ENCODE results near the gene RBM47.

DNA sequence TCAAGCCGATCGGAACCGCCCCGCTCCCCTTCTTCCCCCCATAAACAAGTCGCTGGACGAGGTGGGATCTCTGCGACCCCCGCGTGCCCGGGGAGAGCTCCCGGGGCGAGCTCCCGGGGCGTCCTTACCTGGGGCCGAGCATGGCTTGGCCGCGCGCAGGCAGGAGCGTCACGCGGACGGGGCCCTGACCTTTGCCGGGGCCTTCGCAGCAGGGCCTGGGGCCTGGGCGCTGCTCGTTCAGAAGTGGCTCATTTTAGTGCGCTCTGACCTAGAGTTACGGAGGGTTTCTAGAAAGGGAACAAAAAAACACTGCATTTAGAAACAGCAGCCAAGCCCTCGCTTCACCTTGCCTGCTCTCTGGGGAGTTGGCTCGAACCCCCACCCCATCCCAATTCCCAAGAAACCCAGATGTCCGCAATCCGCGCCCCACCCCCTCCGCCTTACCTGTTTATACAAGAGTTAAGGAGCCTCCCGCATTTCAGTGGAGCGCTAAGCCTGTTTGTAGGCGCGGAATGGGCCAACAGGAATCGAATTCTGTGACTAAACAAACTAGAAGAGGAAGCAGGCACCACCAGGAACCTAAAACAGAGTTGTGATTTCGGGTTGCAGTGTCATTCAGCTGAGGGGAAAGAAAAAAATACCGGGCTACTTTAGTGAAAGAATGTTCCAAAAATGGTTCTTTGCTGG is 814 bp upstream of the RBM47 start:
- TF ChIP-seq, protein P1, sequence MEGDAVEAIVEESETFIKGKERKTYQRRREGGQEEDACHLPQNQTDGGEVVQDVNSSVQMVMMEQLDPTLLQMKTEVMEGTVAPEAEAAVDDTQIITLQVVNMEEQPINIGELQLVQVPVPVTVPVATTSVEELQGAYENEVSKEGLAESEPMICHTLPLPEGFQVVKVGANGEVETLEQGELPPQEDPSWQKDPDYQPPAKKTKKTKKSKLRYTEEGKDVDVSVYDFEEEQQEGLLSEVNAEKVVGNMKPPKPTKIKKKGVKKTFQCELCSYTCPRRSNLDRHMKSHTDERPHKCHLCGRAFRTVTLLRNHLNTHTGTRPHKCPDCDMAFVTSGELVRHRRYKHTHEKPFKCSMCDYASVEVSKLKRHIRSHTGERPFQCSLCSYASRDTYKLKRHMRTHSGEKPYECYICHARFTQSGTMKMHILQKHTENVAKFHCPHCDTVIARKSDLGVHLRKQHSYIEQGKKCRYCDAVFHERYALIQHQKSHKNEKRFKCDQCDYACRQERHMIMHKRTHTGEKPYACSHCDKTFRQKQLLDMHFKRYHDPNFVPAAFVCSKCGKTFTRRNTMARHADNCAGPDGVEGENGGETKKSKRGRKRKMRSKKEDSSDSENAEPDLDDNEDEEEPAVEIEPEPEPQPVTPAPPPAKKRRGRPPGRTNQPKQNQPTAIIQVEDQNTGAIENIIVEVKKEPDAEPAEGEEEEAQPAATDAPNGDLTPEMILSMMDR (IDR thresholded peaks at IDR 0.05) = no peak
- TF ChIP-seq POLR2A (IDR thresholded peaks at IDR 0.05) = peak in 1 of 2 donors; percentile 58

Data from thyroid gland (tissue), 4 donors.